Neuronal stem cell (in vitro differentiated cells): Measurements from ENCODE around the gene IL10RB.

Experiments used
- DNase-seq: peaks from one replicate; pipeline ENCODE4 v3.0.0-alpha.2; 2013; ENCODE audit warnings: low spot score
- H2AFZ ChIP-seq: one replicate; pipeline ENCODE4 v1.6.1; 2013; ENCODE audit warnings: mild to moderate bottlenecking, low read length, inconsistent platforms
- H2AK5ac ChIP-seq: 2 replicates; pipeline ENCODE4 v1.6.1; 2013; ENCODE audit warnings: low read depth, mild to moderate bottlenecking, inconsistent platforms, low read length, moderate library complexity, mixed read lengths
- H2BK120ac ChIP-seq: 2 replicates; pipeline ENCODE4 v1.6.1; 2013; ENCODE audit warnings: low read depth, mild to moderate bottlenecking, inconsistent platforms, low read length, moderate library complexity, mixed read lengths
- H2BK12ac ChIP-seq: one replicate; pipeline ENCODE4 v1.6.1; 2013; ENCODE audit warnings: low read length, inconsistent platforms
- H2BK15ac ChIP-seq: 2 replicates; pipeline ENCODE4 v1.6.1; 2013; ENCODE audit warnings: mild to moderate bottlenecking, low read length, inconsistent platforms, mixed read lengths
- H2BK5ac ChIP-seq: one replicate; pipeline ENCODE4 v1.6.1; 2013; ENCODE audit warnings: inconsistent platforms, mild to moderate bottlenecking, low read length, moderate library complexity
- H3K14ac ChIP-seq: one replicate; pipeline ENCODE4 v1.6.1; 2013; ENCODE audit warnings: low read length, inconsistent platforms
- H3K18ac ChIP-seq: 2 replicates; pipeline ENCODE4 v1.6.1; 2013; ENCODE audit warnings: low read length, inconsistent platforms
- H3K23ac ChIP-seq: 2 replicates; pipeline ENCODE4 v1.6.1; 2013; ENCODE audit warnings: low read depth, mild to moderate bottlenecking, mixed read lengths, low read length, inconsistent platforms; ENCODE audit not compliant: poor library complexity
- H3K27ac ChIP-seq: replicated peaks from 3 replicates; pipeline ENCODE4 v1.5.1; 2013; ENCODE audit warnings: low read length, inconsistent platforms
- H3K27me3 ChIP-seq, 3 experiments: 2 replicates each; pipeline ENCODE4 v1.6.1; 2013; ENCODE audit warnings: low read length in 3 of 3, mild to moderate bottlenecking in 2 of 3, inconsistent platforms in 1 of 3, low read depth in 1 of 3, mixed read lengths in 1 of 3, moderate library complexity in 1 of 3; ENCODE audit not compliant: control insufficient read depth in 3 of 3, insufficient read depth in 3 of 3
- H3K36me3 ChIP-seq, 2 donors: replicated peaks in 1 of 2; 2 replicates each; pipeline ENCODE4 v1.6.1; 2013; ENCODE audit warnings: low read length in 2 of 2; ENCODE audit not compliant: control insufficient read depth in 2 of 2, insufficient read depth in 2 of 2
- H3K4ac ChIP-seq: 2 replicates; pipeline ENCODE4 v1.6.1; 2013; ENCODE audit warnings: inconsistent platforms, mild to moderate bottlenecking, low read length, moderate library complexity
- H3K4me1 ChIP-seq, 2 donors: 1 replicate in 1 of 2; 2 replicates in 1 of 2; pipeline ENCODE4 v1.6.1; 2013; ENCODE audit warnings: low read length in 2 of 2, low read depth in 1 of 2; ENCODE audit not compliant: control insufficient read depth in 2 of 2, insufficient read depth in 1 of 2
- H3K4me2 ChIP-seq: one replicate; pipeline ENCODE4 v1.6.1; 2013; ENCODE audit warnings: mild to moderate bottlenecking, low read length, inconsistent platforms; ENCODE audit not compliant: insufficient read depth, poor library complexity, severe bottlenecking
- H3K4me3 ChIP-seq, 2 donors: 2 replicates each; pipeline ENCODE4 v1.5.1; 2013; ENCODE audit warnings: low read length in 2 of 2, mild to moderate bottlenecking in 2 of 2, inconsistent platforms in 1 of 2, moderate library complexity in 1 of 2
- H3K79me1 ChIP-seq: one replicate; pipeline ENCODE4 v1.6.1; 2013; ENCODE audit warnings: low read depth, mild to moderate bottlenecking, inconsistent platforms, low read length, moderate library complexity
- H3K9ac ChIP-seq: one replicate; pipeline ENCODE4 v1.6.1; 2013; ENCODE audit warnings: mild to moderate bottlenecking, low read depth, low read length, inconsistent platforms; ENCODE audit not compliant: poor library complexity
- H3K9me3 ChIP-seq, 2 donors: replicated peaks in 1 of 2; 2 replicates each; pipeline versions ENCODE3 to v1.6.1; 2013; ENCODE audit warnings: low read length in 2 of 2, mild to moderate bottlenecking in 2 of 2, inconsistent platforms in 1 of 2, low read depth in 1 of 2, mixed read lengths in 1 of 2, moderate library complexity in 1 of 2; ENCODE audit not compliant: control insufficient read depth in 2 of 2, insufficient read depth in 1 of 2
- H4K8ac ChIP-seq: one replicate; pipeline ENCODE4 v1.6.1; 2013; ENCODE audit warnings: low read depth, mild to moderate bottlenecking, inconsistent platforms, low read length, moderate library complexity
- H4K91ac ChIP-seq: one replicate; pipeline ENCODE4 v1.6.1; 2013; ENCODE audit warnings: low read length, low read depth, mild to moderate bottlenecking, inconsistent platforms; ENCODE audit not compliant: poor library complexity
- whole genome bisulfite sequencing, 2 donors: extraction: QIAGEN DNeasy Blood & Tissue Kit; methylation state at CpG; one replicate each; pipeline ENCODE4 v1.1.7; 2013; ENCODE audit warnings: missing lambda C conversion rate in 2 of 2, mixed read lengths in 1 of 2; ENCODE audit not compliant: insufficient read length in 2 of 2, insufficient replicate concordance in 1 of 2; ENCODE audit errors: extremely low coverage in 2 of 2; 5-methylcytosine and 5-hydroxymethylcytosine counted together

Gene IL10RB

DNA sequence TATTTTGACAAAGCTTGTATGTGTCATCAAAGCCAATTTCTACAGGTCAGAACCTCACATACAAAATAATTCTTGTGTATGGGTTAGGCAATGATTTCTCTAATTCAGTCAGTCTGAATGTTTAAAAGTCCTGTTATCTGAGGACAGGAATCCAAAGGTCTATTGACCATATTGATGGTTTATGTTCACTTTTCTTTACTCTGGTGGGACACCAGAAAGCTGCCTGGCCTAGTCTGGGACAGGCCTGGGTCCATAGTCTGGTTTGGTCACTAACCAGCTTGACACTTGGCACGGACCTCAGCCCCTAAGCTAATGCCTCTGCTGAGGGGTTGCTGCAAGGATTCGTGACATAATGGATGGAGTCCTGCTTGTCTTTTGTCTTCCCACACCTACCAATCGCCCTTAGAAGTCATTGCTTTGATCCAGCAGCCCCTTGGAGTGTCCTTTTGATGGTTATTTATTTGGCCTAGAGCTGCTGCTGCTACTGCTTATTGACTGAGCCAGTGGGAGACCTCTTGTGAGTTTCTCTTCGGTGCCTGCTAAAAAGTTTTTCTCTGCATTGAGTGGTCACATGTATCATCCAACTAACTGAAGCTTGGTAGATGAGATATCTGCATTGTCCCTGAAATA lies 20.8 kb upstream of the IL10RB start:
- Histone ChIP-seq H2BK12ac (no peak overlapping the region), H2BK120ac (no peak overlapping the region), H3K14ac (no peak overlapping the region), H3K4ac (no peak overlapping the region), H3K9me3 (peaks cover 0 to 10% of the 10 kb centered on the region in 2 donors), H2BK15ac (no peak overlapping the region), H3K4me3 (no peak overlapping the region), H3K9ac (no peak overlapping the region), H2AK5ac (no peak overlapping the region), H3K79me1 (no peaks in the 10 kb centered on the region), H3K18ac (no peak overlapping the region), H2BK5ac (no peak overlapping the region), H4K8ac (no peak overlapping the region), H4K91ac (no peak overlapping the region), H2AFZ (no peak overlapping the region), H3K36me3 (peaks cover 16 to 82% of the 10 kb centered on the region in 2 donors), H3K23ac (no peak overlapping the region), H3K4me1 (peaks cover 0 to 2% of the 10 kb centered on the region in 2 donors), H3K4me2 (no peak overlapping the region), H3K27ac (no peak overlapping the region), H3K27me3 (no peaks in the 10 kb centered on the region)
- no peak for DNase-seq
- no CpG with 5 or more reads among the region's 4 CpGs for WGBS, 2 donors

DNA sequence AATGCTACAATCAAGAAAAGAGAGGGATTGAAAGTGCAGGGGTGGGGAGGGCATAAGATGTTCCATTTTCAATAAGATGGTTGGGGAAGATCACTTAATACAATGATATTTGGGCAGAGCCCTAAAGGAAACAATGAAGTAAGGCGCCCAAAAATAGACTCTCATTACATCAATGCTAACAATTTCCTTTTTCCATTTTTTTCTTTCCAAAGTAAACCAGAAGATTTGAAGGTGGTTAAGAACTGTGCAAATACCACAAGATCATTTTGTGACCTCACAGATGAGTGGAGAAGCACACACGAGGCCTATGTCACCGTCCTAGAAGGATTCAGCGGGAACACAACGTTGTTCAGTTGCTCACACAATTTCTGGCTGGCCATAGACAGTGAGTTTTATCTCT lies 19.7 kb upstream of the IL10RB start:
- Histone ChIP-seq H2BK120ac (no peak overlapping the region), H3K4me3 (no peak overlapping the region), H3K9me3 (peaks cover 0 to 6% of the 10 kb centered on the region in 2 donors), H3K79me1 (no peaks in the 10 kb centered on the region), H3K9ac (no peak overlapping the region), H3K4me1 (peaks cover 0 to 2% of the 10 kb centered on the region in 2 donors), H3K23ac (no peak overlapping the region), H3K27me3 (no peaks in the 10 kb centered on the region), H2BK5ac (no peak overlapping the region), H3K4me2 (no peak overlapping the region), H2BK15ac (no peak overlapping the region), H3K27ac (no peak overlapping the region), H2BK12ac (no peak overlapping the region), H4K8ac (no peak overlapping the region), H2AFZ (no peak overlapping the region), H4K91ac (no peak overlapping the region), H3K18ac (no peak overlapping the region), H3K36me3 (peaks cover 20 to 91% of the 10 kb centered on the region in 2 donors), H2AK5ac (no peak overlapping the region), H3K4ac (no peak overlapping the region), H3K14ac (no peak overlapping the region)
- WGBS, 2 donors: no CpG with 5 or more reads among the region's 5 CpGs
- DNase-seq: no peak

DNA sequence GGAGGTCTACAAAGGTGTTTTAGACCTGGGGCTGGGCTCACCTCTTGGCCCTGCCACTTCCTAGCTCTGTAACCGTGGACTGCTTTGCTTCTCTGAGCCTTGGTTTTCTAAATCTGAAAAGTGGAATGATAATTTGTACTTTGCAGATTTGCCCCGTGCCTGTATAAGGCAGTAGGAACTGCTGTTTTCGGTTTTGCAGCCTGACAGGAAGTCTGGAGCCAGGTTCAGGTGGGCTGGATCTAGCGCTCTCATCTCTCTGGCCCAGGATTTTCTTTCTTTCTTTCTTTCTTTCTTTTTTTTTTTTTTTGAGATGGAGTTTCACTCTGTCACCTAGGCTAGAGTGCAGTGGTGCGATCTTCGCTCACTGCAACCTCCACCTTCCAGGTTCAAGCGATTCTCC lies 19.2 kb upstream of the IL10RB start:
- H2AK5ac ChIP-seq: no peak overlapping the region
- peaks cover 0 to 2% of the 10 kb centered on the region in 2 donors for H3K4me1 ChIP-seq
- no peak overlapping the region for H3K18ac ChIP-seq
- no peak overlapping the region for H3K14ac ChIP-seq
- no peak overlapping the region for H2AFZ ChIP-seq
- H3K9me3 ChIP-seq: peaks cover 0 to 2% of the 10 kb centered on the region in 2 donors
- no peak overlapping the region for H3K9ac ChIP-seq
- WGBS, 2 donors: no CpG with 5 or more reads among the region's 7 CpGs
- H3K23ac ChIP-seq: no peak overlapping the region
- DNase-seq: no peak
- H2BK15ac ChIP-seq: no peak overlapping the region
- no peak overlapping the region for H2BK5ac ChIP-seq
- H3K79me1 ChIP-seq: no peaks in the 10 kb centered on the region
- H3K36me3 ChIP-seq: peaks cover 20 to 91% of the 10 kb centered on the region in 2 donors
- no peak overlapping the region for H3K27ac ChIP-seq
- no peak overlapping the region for H3K4ac ChIP-seq
- no peak overlapping the region for H3K4me2 ChIP-seq
- H2BK120ac ChIP-seq: no peak overlapping the region
- no peak overlapping the region for H2BK12ac ChIP-seq
- no peak overlapping the region for H4K8ac ChIP-seq
- no peak overlapping the region for H4K91ac ChIP-seq
- H3K4me3 ChIP-seq: no peak overlapping the region
- no peaks in the 10 kb centered on the region for H3K27me3 ChIP-seq

DNA sequence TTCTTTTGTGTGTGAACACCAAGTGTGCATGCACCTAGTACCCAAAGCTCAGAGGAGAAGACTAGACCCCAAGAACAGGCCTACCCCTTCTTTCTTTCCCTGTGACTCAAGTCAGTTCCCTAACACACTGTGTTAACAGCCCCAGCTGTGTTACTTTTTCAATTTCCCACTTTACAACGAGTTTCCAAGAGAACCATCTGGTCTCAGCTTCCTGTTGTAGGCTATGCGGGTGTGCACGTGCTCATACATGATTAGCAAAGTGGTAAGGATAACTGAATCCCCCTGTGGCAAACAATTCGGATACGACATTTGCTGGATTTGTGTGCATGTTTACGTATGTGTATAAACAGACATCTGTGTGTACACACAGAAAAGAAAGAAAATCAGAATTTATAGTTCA lies 18.6 kb upstream of the IL10RB start:
- Histone ChIP-seq H3K4me3 (no peak overlapping the region), H3K18ac (no peak overlapping the region), H3K9ac (no peak overlapping the region), H2AFZ (no peak overlapping the region), H3K36me3 (peaks cover 20 to 94% of the 10 kb centered on the region in 2 donors), H3K79me1 (no peaks in the 10 kb centered on the region), H3K4ac (no peak overlapping the region), H3K27me3 (no peaks in the 10 kb centered on the region), H4K8ac (no peak overlapping the region), H2BK120ac (no peak overlapping the region), H2BK5ac (no peak overlapping the region), H3K23ac (no peak overlapping the region), H2AK5ac (no peak overlapping the region), H2BK15ac (no peak overlapping the region), H3K14ac (no peak overlapping the region), H3K4me1 (peaks cover 0 to 2% of the 10 kb centered on the region in 2 donors), H4K91ac (no peak overlapping the region), H3K27ac (no peak overlapping the region), H2BK12ac (no peak overlapping the region), H3K9me3 (no peaks in the 10 kb centered on the region), H3K4me2 (no peak overlapping the region)
- no CpG with 5 or more reads among the region's 6 CpGs for WGBS, 2 donors
- no peak for DNase-seq
